Stimulated activated CD4-positive, alpha-beta T cell treated with anti-CD3 and anti-CD28 coated beads, Interleukin-15, amount 100 ng/mL, for 48 hours (primary cell): Measurements from ENCODE around the gene CHRM5.
"Not testable (repeated sequence)": the region's sequence is repeated elsewhere in the genome, so short reads cannot be mapped to it uniquely, and the experiment has no call there.

Source experiments
- DNase-seq, 2 donors: peaks; one replicate each; pipeline ENCODE4 v3.0.0-alpha.2; 2020; ENCODE audit warnings: low read depth in 2 of 2

The CHRM5 gene

DNA sequence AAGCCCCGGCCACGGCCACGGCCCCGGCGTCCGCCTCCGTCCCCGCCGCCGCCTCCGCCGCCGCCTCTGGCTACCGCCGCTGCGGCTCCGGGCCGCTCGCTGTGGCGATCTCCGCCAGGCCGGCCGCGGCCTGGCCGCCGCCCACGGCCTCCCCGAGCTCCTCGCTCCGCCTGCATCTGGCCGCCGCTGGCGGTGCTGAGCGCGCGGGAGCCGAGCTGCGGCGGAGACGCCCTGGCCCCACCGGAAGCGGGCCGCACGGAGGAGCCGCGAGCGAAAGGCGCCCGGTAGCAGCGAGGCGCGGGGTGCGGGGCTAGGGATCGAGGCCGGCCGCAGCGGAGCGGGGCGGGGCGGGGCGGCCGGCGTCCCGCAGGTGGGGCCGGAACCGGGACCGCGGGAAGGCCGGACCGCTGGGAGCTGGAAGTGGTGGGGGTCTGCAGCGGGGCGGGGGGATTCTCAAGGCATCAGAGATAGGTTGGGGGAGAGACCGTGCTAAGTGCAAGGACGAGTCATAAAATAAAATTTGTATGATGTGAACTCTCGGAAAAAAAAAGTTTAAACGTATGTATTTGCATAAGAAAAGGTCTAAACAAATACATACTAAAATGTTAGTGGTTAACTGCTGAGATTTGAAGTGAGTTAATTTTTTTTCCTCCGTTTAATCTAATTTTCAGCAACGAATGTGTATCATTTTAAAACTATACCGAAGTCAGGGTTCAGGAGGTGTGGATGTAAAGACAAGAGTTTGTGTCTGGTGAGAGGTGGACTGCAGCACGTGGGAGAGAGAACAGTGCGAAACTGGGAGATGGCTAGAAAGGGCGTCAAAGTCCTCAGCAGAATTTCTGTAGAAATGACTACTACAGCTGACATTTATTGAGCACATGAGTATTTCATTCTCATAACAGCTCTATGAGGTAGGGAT lies 70.8 kb downstream of the CHRM5 start, which contains the start of gene AVEN:
Gene AVEN (minus strand): TSS at position 334 of the 919 bp plus-strand sequence. CDS start 158 bp downstream, at position 176.
- peak; percentile 52 to 60 for DNase-seq

DNA sequence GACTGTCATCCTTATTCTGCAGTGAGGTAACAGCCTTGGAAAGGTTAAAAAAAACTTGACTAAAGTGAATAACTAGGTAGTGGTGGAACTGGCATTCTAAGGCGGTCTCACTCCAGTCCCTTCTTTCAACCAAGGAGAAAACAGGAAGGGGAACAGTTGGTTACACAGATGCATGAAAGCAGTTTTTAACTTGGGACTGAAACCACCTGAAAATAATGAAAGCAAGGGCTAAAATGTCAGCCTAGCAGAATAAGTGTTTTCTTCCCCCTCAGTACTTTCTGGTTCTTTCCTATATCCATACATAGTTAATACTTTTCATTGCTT lies 71.5 kb downstream of the CHRM5 start:
- no peak for DNase-seq

DNA sequence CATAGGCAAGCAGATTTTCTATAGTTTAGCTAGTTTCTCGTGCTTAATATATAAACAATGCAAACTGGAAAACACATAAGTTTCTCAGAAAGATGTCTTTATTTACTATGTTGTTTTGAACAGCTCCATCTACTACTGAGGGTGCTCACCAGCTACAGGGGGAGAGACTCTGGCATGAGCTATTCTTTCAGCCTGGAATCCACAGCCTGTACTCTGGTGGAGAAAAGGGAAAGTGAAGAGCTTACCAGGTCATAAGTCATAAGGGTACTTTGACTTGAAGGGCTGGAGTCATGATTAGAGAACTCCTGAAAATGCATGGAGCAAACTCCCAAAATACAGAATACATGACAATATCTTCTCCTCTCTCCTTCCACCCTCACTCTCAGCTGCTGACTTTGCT lies 75.1 kb downstream of the CHRM5 start:
- DNase-seq, result no peak

- no peak for DNase-seq
These were observed 75.5 kb downstream of the CHRM5 start for GRCh38 chr15:34043813-34044212.

- no peak for DNase-seq
These were observed 78.3 kb downstream of the CHRM5 start for GRCh38 chr15:34046471-34047145.

- DNase-seq, result no peak
These were observed 79.8 kb downstream of the CHRM5 start for GRCh38 chr15:34047893-34048775.

- no peak for DNase-seq
These were observed 80.8 kb downstream of the CHRM5 start for GRCh38 chr15:34049112-34049511.

DNA sequence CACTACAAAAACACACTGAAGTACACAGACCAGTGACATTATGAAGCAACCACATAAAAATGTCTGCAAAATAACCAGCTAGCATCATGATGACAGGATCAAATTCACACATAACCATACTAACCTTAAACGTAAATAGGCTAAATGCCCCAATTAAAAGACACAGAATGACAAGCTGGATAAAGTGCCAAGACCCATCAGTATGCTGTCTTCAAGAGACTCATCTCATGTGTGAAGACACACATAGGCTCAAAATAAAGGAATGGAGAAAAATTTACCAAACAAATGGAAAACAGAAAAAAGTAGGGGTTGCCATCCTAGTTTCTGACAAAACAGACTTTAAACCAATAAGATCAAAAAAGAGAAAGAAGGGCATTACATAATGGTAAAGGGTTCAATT lies 82.1 kb downstream of the CHRM5 start:
- not testable (repeated sequence) for DNase-seq

DNA sequence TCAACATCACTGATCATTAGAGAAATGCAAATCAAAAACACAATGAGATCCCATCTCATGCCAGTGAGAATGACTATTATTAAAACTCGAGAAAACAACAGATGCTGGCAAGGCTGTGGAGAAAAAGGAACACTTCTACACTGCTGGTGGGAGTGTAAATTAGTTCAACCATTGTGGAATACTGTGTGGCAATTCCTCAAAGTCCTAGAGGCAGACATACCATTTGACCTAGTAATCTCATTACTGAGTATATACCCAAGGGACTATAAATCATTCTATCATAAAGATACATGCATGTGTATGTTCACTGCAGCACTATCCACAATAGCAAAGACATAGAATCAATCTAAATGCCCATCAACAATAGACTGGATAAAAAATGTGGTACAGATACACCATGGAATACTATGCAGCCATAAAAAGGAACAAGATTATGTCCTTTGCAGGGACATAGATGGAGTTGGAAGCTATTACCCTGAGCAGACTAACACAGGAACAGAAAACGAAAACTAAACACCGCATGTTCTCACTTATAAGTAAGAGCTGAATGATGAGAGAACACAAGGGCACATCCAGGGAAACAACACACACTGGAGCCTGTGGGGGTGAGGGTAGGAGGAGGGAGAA lies 85.9 kb downstream of the CHRM5 start:
- DNase-seq, result no peak

- no peak for DNase-seq
These were observed 87.7 kb downstream of the CHRM5 start for GRCh38 chr15:34055868-34056595.

DNA sequence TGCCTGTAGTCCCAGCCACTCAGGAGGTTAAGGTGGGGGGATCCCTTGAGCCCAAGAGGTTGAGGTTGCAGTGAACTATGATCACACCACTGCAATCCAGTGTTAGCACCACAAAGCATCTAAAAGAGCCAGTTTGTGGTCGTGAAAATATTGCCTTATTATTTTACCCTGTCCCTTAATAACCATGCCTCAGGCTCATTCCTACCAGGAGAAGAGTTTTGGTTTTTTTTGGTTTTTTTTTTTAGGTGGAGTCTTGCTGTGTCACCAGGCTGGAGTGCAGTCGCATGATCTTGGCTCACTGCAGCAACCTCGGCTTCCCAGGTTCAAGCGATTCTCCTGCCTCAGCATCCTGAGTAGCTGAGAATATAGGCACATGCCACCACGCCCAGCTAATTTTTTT lies 88.6 kb downstream of the CHRM5 start:
- no peak for DNase-seq

DNA sequence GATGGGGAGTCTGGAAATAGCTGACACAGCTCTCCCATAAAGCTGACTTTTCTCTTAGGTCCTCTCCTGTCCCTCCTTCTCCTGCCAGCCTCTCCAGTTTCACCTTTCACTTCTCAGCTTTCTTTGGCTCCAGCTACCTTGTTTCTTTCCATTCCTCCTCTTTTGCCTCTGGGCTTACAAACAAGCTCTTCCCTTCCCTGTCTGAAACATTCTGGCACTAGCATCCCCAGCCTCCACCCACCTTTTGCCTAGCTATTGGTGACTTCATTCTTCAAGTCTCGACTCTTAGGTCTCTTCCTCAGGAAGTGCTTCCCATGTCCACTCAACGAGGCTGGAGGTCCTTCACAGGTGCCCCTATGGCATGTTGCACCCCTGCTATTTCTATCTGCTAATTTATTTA lies 91.2 kb downstream of the CHRM5 start:
- DNase-seq, result no peak

- no peak for DNase-seq
These were observed 91.6 kb downstream of the CHRM5 start for GRCh38 chr15:34059946-34060345.

DNA sequence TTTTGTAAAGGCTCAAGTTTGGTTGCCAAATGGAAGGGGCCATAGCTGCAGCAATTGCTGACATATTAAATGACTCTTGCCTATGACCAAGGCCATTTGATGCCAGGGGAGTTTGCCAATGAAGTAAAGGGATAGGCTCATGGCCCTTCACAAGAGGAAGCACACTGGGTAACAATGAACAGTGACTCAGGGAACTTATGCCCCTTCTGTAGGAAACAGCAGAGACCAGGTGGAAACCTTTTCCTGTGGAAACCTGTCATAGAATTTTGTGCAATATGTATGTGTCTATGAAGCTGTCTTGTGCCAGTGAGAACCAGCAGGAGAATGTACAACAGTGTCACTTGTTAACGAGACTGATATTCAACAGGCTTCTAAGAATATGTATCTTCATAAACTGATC lies 96.1 kb downstream of the CHRM5 start:
- DNase-seq, result no peak

GRCh38 chr15:34065261-34065660 lies 97.0 kb downstream of the CHRM5 start:
- no peak for DNase-seq

GRCh38 chr15:34065941-34066340 lies 97.6 kb downstream of the CHRM5 start:
- no peak for DNase-seq

DNA sequence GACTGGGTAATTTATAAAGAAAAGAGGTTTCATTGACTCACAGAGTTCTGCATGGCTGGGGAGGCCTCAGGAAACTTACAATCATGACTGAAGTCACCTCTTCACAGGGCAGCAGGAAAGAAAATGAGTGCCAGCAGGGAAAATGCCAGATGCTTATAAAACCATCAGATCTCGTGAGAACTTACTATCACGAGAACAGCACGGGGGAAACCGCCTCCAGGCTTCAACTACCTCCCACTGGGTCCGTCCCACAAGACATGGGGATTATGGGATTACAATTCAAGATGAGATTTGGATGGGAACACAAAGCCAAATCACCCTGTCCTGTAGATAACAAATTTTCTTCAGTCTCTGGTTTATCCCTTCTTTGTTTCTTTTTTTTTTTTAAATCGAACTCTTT lies 101.7 kb downstream of the CHRM5 start:
- no peak for DNase-seq

DNA sequence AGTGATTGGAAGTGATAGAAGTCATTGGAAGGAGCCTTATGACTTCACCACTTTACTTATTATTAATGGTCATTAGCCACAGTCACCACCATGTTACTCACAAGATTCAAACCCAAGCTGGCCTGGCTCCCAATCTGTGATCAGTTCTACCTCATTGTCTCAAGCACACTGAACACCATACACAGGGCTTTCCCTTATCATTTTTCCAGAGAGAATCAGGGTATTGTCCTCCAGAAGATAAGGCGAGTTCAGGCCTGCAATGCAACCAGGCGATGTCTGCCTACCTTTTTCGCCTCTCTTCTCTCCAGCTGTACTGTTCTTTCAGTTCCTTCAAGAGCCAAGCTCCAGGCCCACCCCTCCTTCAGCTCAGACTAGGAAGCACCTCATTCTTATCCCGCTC lies 108.5 kb downstream of the CHRM5 start:
- no peak for DNase-seq

DNA sequence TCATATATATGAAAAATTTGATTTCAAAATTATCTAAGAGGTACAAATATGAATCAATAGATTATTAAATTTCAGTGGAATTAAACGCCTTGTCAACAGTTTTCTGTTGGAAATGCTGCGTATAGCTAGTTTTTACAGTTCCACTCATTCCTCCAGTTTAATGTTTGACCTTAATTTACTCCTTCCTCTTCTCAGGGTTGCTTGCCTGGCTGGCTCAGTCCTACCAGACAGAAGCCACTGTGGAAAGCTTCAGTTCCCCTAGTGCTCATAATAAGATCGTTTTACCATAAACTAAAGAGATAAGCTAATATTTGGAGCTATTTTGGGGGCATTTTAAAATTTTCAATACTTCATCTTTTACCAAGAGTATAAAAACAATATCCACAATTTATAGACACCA lies 110.6 kb downstream of the CHRM5 start:
- DNase-seq, result no peak

DNA sequence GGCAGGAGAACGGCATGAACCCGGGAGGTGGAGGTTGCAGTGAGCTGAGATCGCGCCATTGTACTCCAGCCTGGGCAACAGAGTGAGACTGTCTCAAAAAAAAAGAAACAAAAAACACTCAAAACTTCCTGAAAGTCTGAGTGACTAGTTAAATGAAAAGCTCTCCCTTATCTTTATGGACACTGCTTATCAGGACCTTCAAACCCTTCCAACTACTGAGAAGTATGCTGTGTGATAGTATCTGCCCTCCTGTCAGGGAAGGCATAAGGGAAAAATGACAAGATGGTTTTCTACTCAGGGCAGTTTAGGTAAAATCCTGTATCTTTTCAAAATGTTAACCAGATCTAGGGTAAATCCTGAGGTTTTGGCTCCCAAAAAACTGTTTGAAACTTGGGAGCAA lies 111.6 kb downstream of the CHRM5 start:
- DNase-seq, result no peak

GRCh38 chr15:34084086-34084485 lies 115.8 kb downstream of the CHRM5 start:
- DNase-seq, result no peak
